ENCODE results near the gene RNASEH1. TPM values are rescaled to one million over a fixed set of nuclear protein-coding genes. Genes with fewer than 3 reads are reported as not detected.

RNASEH1 gene
- total and polyA plus RNA-seq, 2 donors (not counting 1 experiment from before 2014, with no cell fraction given): 23.8 to 31.2 TPM

DNA sequence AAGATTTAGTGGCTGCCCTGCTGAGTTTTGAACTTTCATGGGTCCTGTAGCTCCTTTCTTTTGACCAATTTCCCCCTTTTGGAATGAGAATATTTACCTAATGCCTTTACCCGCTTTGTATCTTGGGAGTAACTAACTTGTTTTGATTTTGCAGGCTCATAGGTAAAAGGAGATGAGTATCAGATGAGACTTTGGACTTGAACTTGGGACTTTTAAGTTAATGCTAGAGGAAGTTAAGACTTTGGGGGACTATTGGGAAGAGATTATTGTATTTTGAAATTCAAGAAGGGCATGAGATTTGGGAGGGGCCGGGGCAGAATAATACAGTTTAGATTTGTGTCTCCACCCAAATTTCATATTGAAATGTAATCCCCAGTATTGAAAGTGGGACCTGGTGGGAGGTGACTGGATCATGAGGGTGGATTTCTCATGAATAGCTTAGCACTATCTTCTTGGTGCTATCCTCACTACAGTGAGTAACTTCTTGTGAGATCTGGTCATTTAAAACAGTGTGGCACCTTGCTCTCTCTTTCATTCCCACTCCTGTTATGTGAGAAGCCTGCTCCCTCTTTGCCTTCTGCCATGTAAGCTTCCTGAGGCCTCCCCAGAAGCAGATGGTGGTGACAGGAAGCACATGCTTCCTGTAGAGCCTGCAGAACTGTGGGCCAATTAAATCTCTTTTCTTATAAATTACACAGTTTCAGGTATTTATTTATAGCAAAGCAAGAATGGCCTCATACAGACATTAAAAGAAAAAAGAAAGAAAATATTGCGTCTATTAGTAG lies 44.9 kb downstream of the RNASEH1 start:
- H3K79me2 ChIP-seq (ENCODE audit: control insufficient read depth, insufficient read depth, low read length): peaks cover 14% of the 10 kb centered on the region
- no peak for DNase-seq (ENCODE audit: low read depth in 2 of 2)
- no peak overlapping the region for H3K9ac ChIP-seq (ENCODE audit: insufficient read depth, low read length)
- H3K4me3 ChIP-seq (replicated peaks in 1 of 4; ENCODE audit: control extremely low read depth in 1 of 4, insufficient read depth in 1 of 4, low read depth in 3 of 4, low read length in 4 of 4): no peak overlapping the region
- peaks cover 5% of the 10 kb centered on the region for H3K36me3 ChIP-seq (ENCODE audit: control insufficient read depth, insufficient read depth, low read length)
- no peaks in the 10 kb centered on the region for H3K27me3 ChIP-seq (ENCODE audit: control insufficient read depth, insufficient read depth, low read length)
- no peak overlapping the region for H3K4me2 ChIP-seq (ENCODE audit: extremely low read depth, insufficient read depth, low read length)
- no peaks in the 10 kb centered on the region for H3K4me1 ChIP-seq (ENCODE audit: control insufficient read depth, extremely low read depth, insufficient read depth, low read length)
- no peaks in the 10 kb centered on the region for H3K9me3 ChIP-seq (ENCODE audit: control insufficient read depth, insufficient read depth, low read depth, low read length)
- H3K27ac ChIP-seq (ENCODE audit: insufficient read depth, low read length): no peak overlapping the region
- H2AFZ ChIP-seq (ENCODE audit: low read length): no peak overlapping the region
- no peak for TF ChIP-seq CTCF (conservative IDR thresholded peaks at IDR 0.05 in 1 of 2, IDR thresholded peaks at IDR 0.05 in 1 of 2; ENCODE audit: low read depth in 1 of 2, low read length in 2 of 2)
- TF ChIP-seq EZH2 (IDR thresholded peaks at IDR 0.05; ENCODE audit: low read length, missing control alignments): no peak
- H4K20me1 ChIP-seq (ENCODE audit: control insufficient read depth, extremely low read depth, insufficient read depth, low read length): no peaks in the 10 kb centered on the region

DNA sequence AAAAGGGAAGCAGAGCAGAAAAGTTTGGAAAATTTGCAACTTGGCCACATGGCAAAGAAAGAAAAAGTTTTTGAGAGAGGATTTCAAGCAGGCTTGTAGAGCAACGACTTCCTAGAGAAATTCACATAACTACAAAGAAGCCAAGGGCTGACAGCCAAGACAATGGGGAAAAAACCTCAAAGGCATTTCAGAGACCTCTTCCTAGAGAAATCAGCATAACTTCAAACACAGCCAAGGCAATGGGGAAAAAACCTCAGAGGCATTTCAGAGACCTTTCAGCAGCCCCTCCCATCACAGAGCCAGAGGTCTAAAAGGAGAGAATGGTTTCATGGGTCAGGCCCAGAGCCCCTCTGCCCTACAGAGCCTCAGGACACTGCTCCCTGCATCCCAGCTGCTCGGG lies 46.0 kb downstream of the RNASEH1 start:
- Histone ChIP-seq H3K36me3 (ENCODE audit: control insufficient read depth, insufficient read depth, low read length) (peaks cover 5% of the 10 kb centered on the region), H3K27me3 (ENCODE audit: control insufficient read depth, insufficient read depth, low read length) (no peaks in the 10 kb centered on the region), H3K4me2 (ENCODE audit: extremely low read depth, insufficient read depth, low read length) (no peak overlapping the region), H4K20me1 (ENCODE audit: control insufficient read depth, extremely low read depth, insufficient read depth, low read length) (no peaks in the 10 kb centered on the region), H3K9ac (ENCODE audit: insufficient read depth, low read length) (no peak overlapping the region), H3K4me1 (ENCODE audit: control insufficient read depth, extremely low read depth, insufficient read depth, low read length) (no peaks in the 10 kb centered on the region), H3K4me3 (replicated peaks in 1 of 4; ENCODE audit: control extremely low read depth in 1 of 4, insufficient read depth in 1 of 4, low read depth in 3 of 4, low read length in 4 of 4) (no peak overlapping the region), H3K27ac (ENCODE audit: insufficient read depth, low read length) (no peak overlapping the region), H2AFZ (ENCODE audit: low read length) (no peak overlapping the region), H3K9me3 (ENCODE audit: control insufficient read depth, insufficient read depth, low read depth, low read length) (no peaks in the 10 kb centered on the region), H3K79me2 (ENCODE audit: control insufficient read depth, insufficient read depth, low read length) (peaks cover 3% of the 10 kb centered on the region)
- TF ChIP-seq CTCF (conservative IDR thresholded peaks at IDR 0.05 in 1 of 2, IDR thresholded peaks at IDR 0.05 in 1 of 2; ENCODE audit: low read depth in 1 of 2, low read length in 2 of 2): no peak
- no peak for TF ChIP-seq EZH2 (IDR thresholded peaks at IDR 0.05; ENCODE audit: low read length, missing control alignments)
- peak in 1 of 2 donors; percentile 67 for DNase-seq (ENCODE audit: low read depth in 2 of 2)

DNA sequence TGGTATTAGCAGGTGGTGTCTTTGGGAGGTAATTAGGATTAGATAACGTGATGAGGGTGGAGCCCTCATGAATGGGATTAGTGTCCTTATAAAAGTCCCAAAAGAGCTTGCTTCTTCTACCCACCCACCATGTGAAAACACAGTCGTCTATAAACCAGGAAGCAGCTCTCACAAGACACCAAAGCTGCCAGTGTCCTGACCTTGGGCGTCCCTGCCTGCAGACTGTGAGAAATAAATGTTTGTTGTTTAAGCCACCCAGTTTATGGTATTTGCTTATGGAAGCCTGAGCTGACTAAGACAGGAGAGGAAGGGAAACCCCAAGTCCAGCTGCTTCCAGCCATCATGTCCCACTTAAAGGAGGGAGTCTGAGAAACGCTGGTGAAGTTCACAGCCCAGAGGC lies 52.4 kb downstream of the RNASEH1 start:
- Histone ChIP-seq H4K20me1 (ENCODE audit: control insufficient read depth, extremely low read depth, insufficient read depth, low read length) (no peaks in the 10 kb centered on the region), H3K27me3 (ENCODE audit: control insufficient read depth, insufficient read depth, low read length) (no peaks in the 10 kb centered on the region), H3K4me2 (ENCODE audit: extremely low read depth, insufficient read depth, low read length) (no peak overlapping the region), H3K4me1 (ENCODE audit: control insufficient read depth, extremely low read depth, insufficient read depth, low read length) (no peaks in the 10 kb centered on the region), H3K79me2 (ENCODE audit: control insufficient read depth, insufficient read depth, low read length) (no peaks in the 10 kb centered on the region), H3K27ac (ENCODE audit: insufficient read depth, low read length) (no peak overlapping the region), H3K9me3 (ENCODE audit: control insufficient read depth, insufficient read depth, low read depth, low read length) (no peaks in the 10 kb centered on the region), H3K4me3 (replicated peaks in 1 of 4; ENCODE audit: control extremely low read depth in 1 of 4, insufficient read depth in 1 of 4, low read depth in 3 of 4, low read length in 4 of 4) (no peak overlapping the region), H2AFZ (ENCODE audit: low read length) (no peak overlapping the region), H3K36me3 (ENCODE audit: control insufficient read depth, insufficient read depth, low read length) (peaks cover 3% of the 10 kb centered on the region), H3K9ac (ENCODE audit: insufficient read depth, low read length) (no peak overlapping the region)
- no peak for TF ChIP-seq CTCF (conservative IDR thresholded peaks at IDR 0.05 in 1 of 2, IDR thresholded peaks at IDR 0.05 in 1 of 2; ENCODE audit: low read depth in 1 of 2, low read length in 2 of 2)
- TF ChIP-seq EZH2 (IDR thresholded peaks at IDR 0.05; ENCODE audit: low read length, missing control alignments): no peak
- DNase-seq (ENCODE audit: low read depth in 2 of 2): no peak

Data from fibroblast of lung (primary cell).